ENCODE data around the gene IGSF8. TPM values are rescaled to one million over a fixed set of nuclear protein-coding genes. Genes with fewer than 3 reads are reported as not detected.

Gene IGSF8
- total RNA-seq, 4 donors from 2014 or later, result 35.9 to 89.0 (median 49.5) TPM

DNA sequence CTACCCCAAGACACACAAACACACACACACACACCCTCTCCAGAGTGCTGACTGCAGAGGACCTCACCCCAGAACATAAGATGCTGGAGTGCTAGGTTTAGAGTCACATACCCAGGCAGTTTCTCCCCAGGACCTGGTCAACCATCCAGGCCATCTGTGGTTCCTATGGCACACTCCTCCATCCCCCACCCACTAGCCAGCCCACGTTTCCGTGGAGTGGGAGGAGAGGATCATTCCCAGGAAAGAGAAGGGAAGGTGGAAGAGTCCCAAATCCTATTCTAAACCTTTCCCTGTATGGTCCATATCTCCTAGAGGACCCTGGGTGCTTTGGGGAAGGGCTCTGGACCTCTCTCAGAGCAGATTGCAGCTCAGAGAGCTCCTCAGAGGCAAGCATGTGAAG lies 15.9 kb downstream of the IGSF8 start:
- Histone ChIP-seq H3K4me3 (no peak overlapping the region), H3K9me3 (no peaks in the 10 kb centered on the region), H3K4me1 (peaks cover 0 to 13% (median 8%) of the 10 kb centered on the region in 4 donors), H3K27ac (no peak overlapping the region), H3K27me3 (peaks cover 57% of the 10 kb centered on the region), H3K36me3 (no peaks in the 10 kb centered on the region)
- in situ Hi-C loops (cut with MboI; ENCODE audit: low pct_ligation_motif_present in 1 of 4, low pct_unique_long_range_greater_than_20kb in 1 of 4, low sequenced_read_pairs in 3 of 4), result no loop called here
- intact Hi-C loops (cut with DNase I; ENCODE audit: low total_unique reads), result loop anchor here (5.0 kb wide), 1 partner anchor 555 kb away; no protein-coding TSS in a partner anchor
- no peak for TF ChIP-seq POLR2A (IDR thresholded peaks at IDR 0.05)
- TF ChIP-seq CTCF (IDR thresholded peaks at IDR 0.05), result no peak
- no peak for TF ChIP-seq EP300 (IDR thresholded peaks at IDR 0.05; ENCODE audit: low read depth)
- no peak for TF ChIP-seq POLR2AphosphoS5 (IDR thresholded peaks at IDR 0.05)
- 40 to 54% methylated on average over 1 to 2 of the region's 2 CpGs for WGBS, 2 donors (ENCODE audit: low coverage in 1 of 2)
- DNase-seq, result no peak

DNA sequence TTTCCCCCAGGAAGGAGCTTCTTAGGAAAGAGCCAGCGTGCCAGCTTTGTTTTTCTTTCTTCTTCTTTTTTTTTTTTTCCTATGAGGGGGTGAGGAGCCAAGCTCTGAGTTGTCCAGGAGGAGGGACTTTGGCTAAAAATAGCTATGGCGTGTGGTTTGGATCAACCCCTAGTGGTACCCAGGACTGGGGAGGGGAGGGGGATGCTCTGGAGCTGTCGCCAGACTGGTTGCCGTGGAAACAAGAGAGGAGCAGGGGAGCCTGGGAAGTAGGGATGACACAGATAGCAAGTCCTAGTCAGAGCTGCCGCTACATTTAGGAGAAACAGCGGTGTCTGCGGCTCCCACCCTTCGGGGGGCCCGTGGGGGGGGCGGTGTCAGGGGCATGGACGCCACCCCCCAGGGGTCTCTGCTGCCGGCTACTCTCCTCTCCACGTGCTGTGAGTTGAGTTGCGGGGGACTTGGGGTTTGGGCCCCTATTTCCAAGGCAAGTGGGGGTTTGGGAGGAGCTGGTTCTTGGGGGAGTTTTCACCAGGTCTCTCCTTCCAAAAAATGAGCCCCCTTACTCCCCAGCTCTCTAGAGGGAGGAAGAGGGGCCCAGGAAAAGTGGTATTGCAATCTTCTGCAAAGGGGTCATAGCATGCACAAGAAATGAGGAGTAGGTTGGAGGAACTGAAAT lies 17.0 kb downstream of the IGSF8 start, which contains the start of gene KCNJ9:
Gene KCNJ9 (plus strand): TSS at position 278 of the 676 bp plus-strand sequence. CDS start 2,493 bp downstream, outside the sequence.
- intact Hi-C loops (cut with DNase I; ENCODE audit: low total_unique reads), result loop anchor here (5.0 kb wide), 1 partner anchor 554 kb away; no protein-coding TSS in a partner anchor

GRCh38 chr1:160080381-160081100 lies 17.9 kb downstream of the IGSF8 start:
- Histone ChIP-seq H3K36me3 (no peaks in the 10 kb centered on the region), H3K4me1 (peaks cover 0 to 13% (median 8%) of the 10 kb centered on the region in 4 donors), H3K27me3 (peaks cover 63% of the 10 kb centered on the region), H3K4me3 (no peak overlapping the region), H3K9me3 (no peaks in the 10 kb centered on the region), H3K27ac (no peak overlapping the region)
- in situ Hi-C loops (cut with MboI; ENCODE audit: low pct_ligation_motif_present in 1 of 4, low pct_unique_long_range_greater_than_20kb in 1 of 4, low sequenced_read_pairs in 3 of 4) (no loop called here), intact Hi-C loops (cut with DNase I; ENCODE audit: low total_unique reads) (loop anchor here (5.0 kb wide), 1 partner anchor 553 kb away; no protein-coding TSS in a partner anchor)
- TF ChIP-seq POLR2AphosphoS5 (IDR thresholded peaks at IDR 0.05), result no peak
- TF ChIP-seq CTCF (IDR thresholded peaks at IDR 0.05), result no peak
- no peak for TF ChIP-seq POLR2A (IDR thresholded peaks at IDR 0.05)
- no peak for TF ChIP-seq EP300 (IDR thresholded peaks at IDR 0.05; ENCODE audit: low read depth)
- DNase-seq, result no peak
- 31 to 38% methylated on average over 3 to 6 of the region's 6 CpGs for WGBS, 2 donors (ENCODE audit: low coverage in 1 of 2)

More for the DNA sequence above, 17.0 kb downstream of the IGSF8 start, which contains the start of gene KCNJ9:
- Histone ChIP-seq H3K9me3 (no peaks in the 10 kb centered on the region), H3K27ac (no peak within 1 kb of the TSS), H3K4me1 (peaks cover 0 to 13% (median 8%) of the 10 kb centered on the region in 4 donors), H3K36me3 (no peaks in the 10 kb centered on the region), H3K4me3 (no peak within 1 kb of the TSS), H3K27me3 (peaks cover 58% of the 10 kb centered on the region)
- 17 to 31% methylated on average over 1 to 13 of the region's 14 CpGs for WGBS, 2 donors (ENCODE audit: low coverage in 1 of 2)
- no peak for TF ChIP-seq POLR2AphosphoS5 (IDR thresholded peaks at IDR 0.05)
- no peak for TF ChIP-seq POLR2A (IDR thresholded peaks at IDR 0.05)
- no peak for TF ChIP-seq CTCF (IDR thresholded peaks at IDR 0.05)
- TF ChIP-seq EP300 (IDR thresholded peaks at IDR 0.05; ENCODE audit: low read depth), result no peak
- DNase-seq, result no peak
- in situ Hi-C loops (cut with MboI; ENCODE audit: low pct_ligation_motif_present in 1 of 4, low pct_unique_long_range_greater_than_20kb in 1 of 4, low sequenced_read_pairs in 3 of 4), result no loop called here

DNA sequence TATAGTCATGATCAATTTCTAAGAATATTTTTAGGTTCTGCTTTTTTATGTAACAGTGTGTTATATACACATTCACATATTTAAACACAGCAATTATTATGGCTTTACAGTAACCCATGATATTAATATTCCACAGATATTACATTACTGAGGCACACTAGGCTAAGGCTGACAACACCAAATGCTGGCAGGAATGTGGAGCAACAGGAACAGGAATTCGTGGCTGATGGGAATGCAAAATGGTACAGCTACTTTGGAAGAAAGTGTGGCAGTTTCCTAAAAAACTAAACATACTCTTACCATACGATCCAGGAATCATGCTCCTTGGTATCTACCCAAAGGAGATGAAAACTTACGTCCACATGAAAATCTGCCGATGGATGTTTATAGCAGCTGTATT lies 19.0 kb downstream of the IGSF8 start:
- in situ Hi-C loops (cut with MboI; ENCODE audit: low pct_ligation_motif_present in 1 of 4, low pct_unique_long_range_greater_than_20kb in 1 of 4, low sequenced_read_pairs in 3 of 4), result no loop called here
- H3K27ac ChIP-seq, result no peak overlapping the region
- 60 to 63% methylated on average over 4 of the region's 4 CpGs for WGBS, 2 donors (ENCODE audit: low coverage in 1 of 2)

More for the DNA sequence above, 19.0 kb downstream of the IGSF8 start:
- H3K36me3 ChIP-seq, result no peaks in the 10 kb centered on the region
- DNase-seq, result no peak
- intact Hi-C loops (cut with DNase I; ENCODE audit: low total_unique reads), result no loop called here
- H3K4me3 ChIP-seq, result no peak overlapping the region
- H3K4me1 ChIP-seq, result peaks cover 0 to 12% (median 8%) of the 10 kb centered on the region in 4 donors
- no peaks in the 10 kb centered on the region for H3K9me3 ChIP-seq
- no peak for TF ChIP-seq POLR2AphosphoS5 (IDR thresholded peaks at IDR 0.05)
- no peak for TF ChIP-seq CTCF (IDR thresholded peaks at IDR 0.05)
- TF ChIP-seq POLR2A (IDR thresholded peaks at IDR 0.05), result no peak
- peaks cover 63% of the 10 kb centered on the region for H3K27me3 ChIP-seq

Data from transverse colon (tissue), 4 donors.